Activated B cell treated with CpG ODN at 0.5 μM for 24 hours (primary cell): ENCODE data around the gene PRRG3. TPM values are rescaled to one million over a fixed set of nuclear protein-coding genes. Genes with fewer than 3 reads are reported as not detected.

Experiments used
- ATAC-seq: fragments of 200-7000 bp; cut with Tn5 transposase; one replicate; pipeline ENCODE4 v1.10.0; 2021; ENCODE audit warnings: low read depth, mild to moderate bottlenecking, moderate library complexity
- CTCF ChIA-PET: fragments of 350-600 bp; sonication (Branson Sonifier 250); formaldehyde crosslinking; loops from one replicate; lab custom pipeline; 2021; ENCODE audit warnings: antibody characterized with exemption; lab: Charles Lee
- POLR2A ChIA-PET: fragments of 350-600 bp; sonication (Branson Sonifier 250); formaldehyde crosslinking; loops from one replicate; lab custom pipeline; 2021; ENCODE audit warnings: antibody characterized with exemption; lab: Charles Lee
- DNase-seq: peaks from one replicate; pipeline ENCODE4 v3.0.0; 2022
- H3K27ac Mint-ChIP-seq: one replicate; pipeline ENCODE4 v1.8.0; 2020; ENCODE audit warnings: mixed read lengths
- H3K27me3 Mint-ChIP-seq: one replicate; pipeline ENCODE4 v1.8.0; 2021; ENCODE audit warnings: mixed read lengths
- H3K36me3 Mint-ChIP-seq: one replicate; pipeline ENCODE4 v1.8.0; 2021; ENCODE audit warnings: low read depth, mixed read lengths
- H3K4me1 Mint-ChIP-seq: one replicate; pipeline ENCODE4 v1.8.0; 2021; ENCODE audit warnings: mixed read lengths
- H3K4me3 Mint-ChIP-seq: one replicate; pipeline ENCODE4 v1.8.0; 2020; ENCODE audit warnings: mild to moderate bottlenecking, mixed read lengths
- H3K9me3 Mint-ChIP-seq: one replicate; pipeline ENCODE4 v1.8.0; 2020; ENCODE audit warnings: mixed read lengths
- intact Hi-C: fragments of 100-400 bp; cut with micrococcal nuclease; formaldehyde crosslinking; loops from one replicate; pipeline ENCODE4 v1.15.1; 2024
- total RNA-seq: library from RNA; stranded (reverse); gene quantifications from 2 replicates; pipeline ENCODE4 v1.2.3, GENCODE V29; 2022
- TF ChIP-seq, protein P1 (sequence below): fragments of 200-600 bp; IDR thresholded peaks from one replicate; pipeline ENCODE4 v1.8.0; 2022; ENCODE audit warnings: antibody characterized with exemption, mild to moderate bottlenecking

The PRRG3 gene
- total RNA-seq, 1 donor from 2014 or later = not detected

DNA sequence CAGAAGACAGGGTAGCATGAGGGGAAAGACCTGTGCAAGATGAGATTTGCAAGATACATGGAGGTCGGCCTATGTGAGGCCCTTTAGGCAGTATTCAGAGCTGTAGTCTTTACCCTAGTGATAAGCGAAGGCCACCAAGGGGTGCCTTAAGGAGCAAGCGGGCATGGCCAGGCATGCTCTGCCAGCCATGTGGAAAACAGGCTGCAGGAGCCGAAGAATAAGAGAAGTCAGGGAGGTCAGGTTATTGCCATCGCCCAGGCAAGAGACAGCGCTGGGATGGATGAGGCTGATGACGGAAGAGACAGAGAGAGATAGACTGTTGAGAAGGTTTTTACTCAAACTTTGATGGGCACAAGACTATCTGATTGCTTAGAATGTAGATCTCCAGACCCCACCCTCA, 13.6 kb downstream of the PRRG3 start:
- no peaks in the 10 kb centered on the region for H3K27me3 Mint-ChIP-seq
- ChIA-PET CTCF (no interaction called here), POLR2A (no interaction called here)
- ATAC-seq = no peak
- TF ChIP-seq, protein P1, sequence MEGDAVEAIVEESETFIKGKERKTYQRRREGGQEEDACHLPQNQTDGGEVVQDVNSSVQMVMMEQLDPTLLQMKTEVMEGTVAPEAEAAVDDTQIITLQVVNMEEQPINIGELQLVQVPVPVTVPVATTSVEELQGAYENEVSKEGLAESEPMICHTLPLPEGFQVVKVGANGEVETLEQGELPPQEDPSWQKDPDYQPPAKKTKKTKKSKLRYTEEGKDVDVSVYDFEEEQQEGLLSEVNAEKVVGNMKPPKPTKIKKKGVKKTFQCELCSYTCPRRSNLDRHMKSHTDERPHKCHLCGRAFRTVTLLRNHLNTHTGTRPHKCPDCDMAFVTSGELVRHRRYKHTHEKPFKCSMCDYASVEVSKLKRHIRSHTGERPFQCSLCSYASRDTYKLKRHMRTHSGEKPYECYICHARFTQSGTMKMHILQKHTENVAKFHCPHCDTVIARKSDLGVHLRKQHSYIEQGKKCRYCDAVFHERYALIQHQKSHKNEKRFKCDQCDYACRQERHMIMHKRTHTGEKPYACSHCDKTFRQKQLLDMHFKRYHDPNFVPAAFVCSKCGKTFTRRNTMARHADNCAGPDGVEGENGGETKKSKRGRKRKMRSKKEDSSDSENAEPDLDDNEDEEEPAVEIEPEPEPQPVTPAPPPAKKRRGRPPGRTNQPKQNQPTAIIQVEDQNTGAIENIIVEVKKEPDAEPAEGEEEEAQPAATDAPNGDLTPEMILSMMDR = no peak
- no peak overlapping the region for H3K27ac Mint-ChIP-seq
- H3K9me3 Mint-ChIP-seq = no peaks in the 10 kb centered on the region
- H3K4me3 Mint-ChIP-seq = no peak overlapping the region
- no peaks in the 10 kb centered on the region for H3K36me3 Mint-ChIP-seq
- H3K4me1 Mint-ChIP-seq = no peaks in the 10 kb centered on the region
- intact Hi-C loops = no loop called here
- no peak for DNase-seq

GRCh38 chrX:151710457-151710856, 15.2 kb downstream of the PRRG3 start:
- Mint-ChIP-seq H3K27me3 (no peaks in the 10 kb centered on the region), H3K9me3 (no peaks in the 10 kb centered on the region), H3K36me3 (no peaks in the 10 kb centered on the region), H3K4me3 (no peak overlapping the region), H3K27ac (no peak overlapping the region), H3K4me1 (no peaks in the 10 kb centered on the region)
- intact Hi-C loops = no loop called here
- POLR2A ChIA-PET = no interaction called here
- TF ChIP-seq, protein P1 = no peak
- CTCF ChIA-PET = no interaction called here
- DNase-seq = no peak
- ATAC-seq = no peak

GRCh38 chrX:151711154-151711553, 15.9 kb downstream of the PRRG3 start:
- TF ChIP-seq, protein P1 = no peak
- no peaks in the 10 kb centered on the region for H3K9me3 Mint-ChIP-seq
- no peaks in the 10 kb centered on the region for H3K27me3 Mint-ChIP-seq
- no peak for DNase-seq
- intact Hi-C loops = no loop called here
- H3K4me1 Mint-ChIP-seq = no peaks in the 10 kb centered on the region
- no peaks in the 10 kb centered on the region for H3K36me3 Mint-ChIP-seq
- ATAC-seq = no peak
- H3K4me3 Mint-ChIP-seq = no peak overlapping the region
- ChIA-PET POLR2A (no interaction called here), CTCF (no interaction called here)
- H3K27ac Mint-ChIP-seq = no peak overlapping the region

- no peak for ATAC-seq
- intact Hi-C loops = no loop called here
Measured at GRCh38 chrX:151711787-151712186, 16.5 kb downstream of the PRRG3 start.

GRCh38 chrX:151712253-151712652, 17.0 kb downstream of the PRRG3 start:
- Mint-ChIP-seq H3K4me1 (no peaks in the 10 kb centered on the region), H3K36me3 (no peaks in the 10 kb centered on the region), H3K4me3 (no peak overlapping the region), H3K9me3 (no peaks in the 10 kb centered on the region), H3K27me3 (no peaks in the 10 kb centered on the region), H3K27ac (no peak overlapping the region)
- POLR2A ChIA-PET = no interaction called here
- TF ChIP-seq, protein P1 = no peak
- CTCF ChIA-PET = no interaction called here
- DNase-seq = no peak
- intact Hi-C loops = no loop called here
- no peak for ATAC-seq

More at GRCh38 chrX:151711787-151712186, 16.5 kb downstream of the PRRG3 start:
- no peaks in the 10 kb centered on the region for H3K9me3 Mint-ChIP-seq
- POLR2A ChIA-PET = no interaction called here
- no peak overlapping the region for H3K4me3 Mint-ChIP-seq
- no peaks in the 10 kb centered on the region for H3K27me3 Mint-ChIP-seq
- H3K36me3 Mint-ChIP-seq = no peaks in the 10 kb centered on the region
- TF ChIP-seq, protein P1 = no peak
- H3K27ac Mint-ChIP-seq = no peak overlapping the region
- H3K4me1 Mint-ChIP-seq = no peaks in the 10 kb centered on the region
- CTCF ChIA-PET = no interaction called here
- DNase-seq = no peak
